BE2C (cell line): ENCODE measurements around the gene CAPN3.

Experiments
- DNase-seq: peaks from one replicate; pipeline ENCODE4 v3.0.0-alpha.2; 2020
- H3K27me3 ChIP-seq: fragments of 250-450 bp; sonication (Bioruptor Pico); 2 replicates; pipeline ENCODE4 v1.5.1; 2020; ENCODE audit warnings: mild to moderate bottlenecking
- H3K36me3 ChIP-seq: fragments of 250-450 bp; sonication (Bioruptor Pico); 2 replicates; pipeline ENCODE4 v1.5.1; 2020; ENCODE audit warnings: mild to moderate bottlenecking
- H3K4me1 ChIP-seq: fragments of 250-450 bp; sonication (Bioruptor Pico); 2 replicates; pipeline ENCODE4 v1.5.1; 2020
- H3K4me3 ChIP-seq: 2 replicates; pipeline ENCODE4 v1.5.1; 2011; ENCODE audit warnings: low read depth, low read length
- H3K9me3 ChIP-seq: fragments of 250-450 bp; sonication (Bioruptor Pico); 2 replicates; pipeline ENCODE4 v1.5.1; 2020
- CTCF ChIP-seq: IDR thresholded peaks from 2 replicates; pipeline ENCODE4 v1.5.1; 2012; ENCODE audit warnings: mild to moderate bottlenecking, low read depth, low read length

CAPN3 gene

GRCh38 chr15:42401544-42402454 is 42.5 kb downstream of the CAPN3 start:
- TF ChIP-seq CTCF = no peak
- no peak for DNase-seq
- Histone ChIP-seq H3K4me3 (no peak overlapping the region), H3K4me1 (no peaks in the 10 kb centered on the region), H3K9me3 (no peaks in the 10 kb centered on the region), H3K27me3 (no peaks in the 10 kb centered on the region), H3K36me3 (no peaks in the 10 kb centered on the region)

GRCh38 chr15:42402455-42403205 is 43.3 kb downstream of the CAPN3 start:
- TF ChIP-seq CTCF = no peak
- DNase-seq = no peak
- Histone ChIP-seq H3K36me3 (no peaks in the 10 kb centered on the region), H3K4me3 (no peak overlapping the region), H3K4me1 (no peaks in the 10 kb centered on the region), H3K9me3 (no peaks in the 10 kb centered on the region), H3K27me3 (no peaks in the 10 kb centered on the region)

GRCh38 chr15:42403389-42403788 is 44.1 kb downstream of the CAPN3 start:
- H3K36me3 ChIP-seq = no peaks in the 10 kb centered on the region

GRCh38 chr15:42404461-42405235 is 45.3 kb downstream of the CAPN3 start:
- H3K4me1 ChIP-seq = no peaks in the 10 kb centered on the region
- H3K36me3 ChIP-seq = no peaks in the 10 kb centered on the region
- no peaks in the 10 kb centered on the region for H3K9me3 ChIP-seq
- DNase-seq = no peak
- H3K4me3 ChIP-seq = no peak overlapping the region
- no peak for TF ChIP-seq CTCF
- no peaks in the 10 kb centered on the region for H3K27me3 ChIP-seq

More at GRCh38 chr15:42403389-42403788, 44.1 kb downstream of the CAPN3 start:
- Histone ChIP-seq H3K27me3 (no peaks in the 10 kb centered on the region), H3K9me3 (no peaks in the 10 kb centered on the region), H3K4me1 (no peaks in the 10 kb centered on the region), H3K4me3 (no peak overlapping the region)
- TF ChIP-seq CTCF = no peak
- no peak for DNase-seq

- Histone ChIP-seq H3K4me1 (no peaks in the 10 kb centered on the region), H3K36me3 (no peaks in the 10 kb centered on the region), H3K27me3 (no peaks in the 10 kb centered on the region), H3K4me3 (no peak overlapping the region), H3K9me3 (no peaks in the 10 kb centered on the region)
- no peak for TF ChIP-seq CTCF
- DNase-seq = no peak
Measured at GRCh38 chr15:42405863-42406482, 46.7 kb downstream of the CAPN3 start.
